ENCODE measurements around the gene TAS2R40.
A peak's percentile ranks its signal among the peaks of the same experiment; 100 is the strongest.

Gene TAS2R40

GRCh38 chr7:143222782-143223181, 945 bp downstream of the TAS2R40 start:
- DNase-seq (ENCODE audit: low read depth in 3 of 3, low spot score in 1 of 3): no peak

- no peak for DNase-seq (ENCODE audit: low read depth in 3 of 3, low spot score in 1 of 3)
These were observed 1.9 kb downstream of the TAS2R40 start for GRCh38 chr7:143223784-143224183.

GRCh38 chr7:143225047-143225446, 3.2 kb downstream of the TAS2R40 start:
- no peak for DNase-seq (ENCODE audit: low read depth in 3 of 3, low spot score in 1 of 3)

- no peak for DNase-seq (ENCODE audit: low read depth in 3 of 3, low spot score in 1 of 3)
These were observed 6.0 kb downstream of the TAS2R40 start for GRCh38 chr7:143227806-143228205.

- DNase-seq (ENCODE audit: low read depth in 3 of 3, low spot score in 1 of 3): no peak
These were observed 7.4 kb downstream of the TAS2R40 start for GRCh38 chr7:143229054-143229790.

GRCh38 chr7:143230602-143231457, 9.0 kb downstream of the TAS2R40 start:
- no peak for DNase-seq (ENCODE audit: low read depth in 3 of 3, low spot score in 1 of 3)

GRCh38 chr7:143233816-143234532, 12.1 kb downstream of the TAS2R40 start:
- no peak for DNase-seq (ENCODE audit: low read depth in 3 of 3, low spot score in 1 of 3)

GRCh38 chr7:143234533-143234875, 12.7 kb downstream of the TAS2R40 start:
- DNase-seq (ENCODE audit: low read depth in 3 of 3, low spot score in 1 of 3): no peak

- no peak for DNase-seq (ENCODE audit: low read depth in 3 of 3, low spot score in 1 of 3)
These were observed 13.7 kb downstream of the TAS2R40 start for GRCh38 chr7:143235561-143235960.

GRCh38 chr7:143236408-143236990, 14.7 kb downstream of the TAS2R40 start:
- DNase-seq (ENCODE audit: low read depth in 3 of 3, low spot score in 1 of 3): no peak

- DNase-seq (ENCODE audit: low read depth in 3 of 3, low spot score in 1 of 3): no peak
These were observed 15.5 kb downstream of the TAS2R40 start for GRCh38 chr7:143237366-143237765.

GRCh38 chr7:143238289-143238980, 16.6 kb downstream of the TAS2R40 start:
- DNase-seq (ENCODE audit: low read depth in 3 of 3, low spot score in 1 of 3): no peak

- DNase-seq (ENCODE audit: low read depth in 3 of 3, low spot score in 1 of 3): no peak
These were observed 18.0 kb downstream of the TAS2R40 start for GRCh38 chr7:143239813-143240212.

GRCh38 chr7:143240291-143241168, 18.7 kb downstream of the TAS2R40 start:
- DNase-seq (ENCODE audit: low read depth in 3 of 3, low spot score in 1 of 3): peak; percentile 32 to 52 (median 42)

- no peak for DNase-seq (ENCODE audit: low read depth in 3 of 3, low spot score in 1 of 3)
These were observed 20.5 kb downstream of the TAS2R40 start for GRCh38 chr7:143242306-143242705.

- DNase-seq (ENCODE audit: low read depth in 3 of 3, low spot score in 1 of 3): no peak
These were observed 21.3 kb downstream of the TAS2R40 start for GRCh38 chr7:143243111-143243510.

- no peak for DNase-seq (ENCODE audit: low read depth in 3 of 3, low spot score in 1 of 3)
These were observed 21.8 kb downstream of the TAS2R40 start for GRCh38 chr7:143243614-143244013.

GRCh38 chr7:143244321-143244720, 22.5 kb downstream of the TAS2R40 start:
- no peak for DNase-seq (ENCODE audit: low read depth in 3 of 3, low spot score in 1 of 3)

- DNase-seq (ENCODE audit: low read depth in 3 of 3, low spot score in 1 of 3): no peak
These were observed 23.3 kb downstream of the TAS2R40 start for GRCh38 chr7:143245123-143245522.

- no peak for DNase-seq (ENCODE audit: low read depth in 3 of 3, low spot score in 1 of 3)
These were observed 25.5 kb downstream of the TAS2R40 start for GRCh38 chr7:143247372-143247771.

All from stimulated activated CD4-positive, alpha-beta T cell treated with anti-CD3 and anti-CD28 coated beads, TNF-alpha, amount 100 ng/mL, for 1 hour (primary cell).